GM21723 (cell line): ENCODE results near the gene SMYD1.
"Not testable (repeated sequence)": the region's sequence is repeated elsewhere in the genome, so short reads cannot be mapped to it uniquely, and the experiment has no call there.

Experiments
- ATAC-seq: cut with Tn5 transposase; IDR thresholded peaks from one replicate; pipeline ENCODE4 v1.9.1; 2021; ENCODE audit warnings: mild to moderate bottlenecking, moderate library complexity; ENCODE audit not compliant: unreplicated experiment

SMYD1 gene

GRCh38 chr2:88067598-88067997 lies at the start of gene SMYD1:
Gene SMYD1 (plus strand): TSS chr2:88067825. CDS start chr2:88067865, 40 bp downstream.
- no peak for ATAC-seq

- not testable (repeated sequence) for ATAC-seq
These were observed 49.4 kb upstream of the SMYD1 start for GRCh38 chr2:88018077-88018805.

- no peak for ATAC-seq
These were observed 48.7 kb upstream of the SMYD1 start for GRCh38 chr2:88018909-88019308.

- ATAC-seq: no peak
These were observed 47.6 kb upstream of the SMYD1 start for GRCh38 chr2:88019985-88020384.

GRCh38 chr2:88022669-88022921 lies 45.0 kb upstream of the SMYD1 start:
- ATAC-seq: no peak

- ATAC-seq: no peak
These were observed 43.1 kb upstream of the SMYD1 start for GRCh38 chr2:88024509-88024908.

- no peak for ATAC-seq
These were observed 39.8 kb upstream of the SMYD1 start for GRCh38 chr2:88027697-88028389.

- no peak for ATAC-seq
These were observed 38.7 kb upstream of the SMYD1 start for GRCh38 chr2:88028931-88029330.

GRCh38 chr2:88032070-88032702 lies 35.4 kb upstream of the SMYD1 start:
- no peak for ATAC-seq

- ATAC-seq: no peak
These were observed 31.4 kb upstream of the SMYD1 start for GRCh38 chr2:88036182-88036581.

- no peak for ATAC-seq
These were observed 31.0 kb upstream of the SMYD1 start for GRCh38 chr2:88036606-88037005.

- ATAC-seq: no peak
These were observed 29.1 kb upstream of the SMYD1 start for GRCh38 chr2:88038263-88039105.

- ATAC-seq: no peak
These were observed 25.1 kb upstream of the SMYD1 start for GRCh38 chr2:88042476-88042875.

GRCh38 chr2:88045561-88045960 lies 22.1 kb upstream of the SMYD1 start:
- ATAC-seq: not testable (repeated sequence)

GRCh38 chr2:88048541-88048940 lies 19.1 kb upstream of the SMYD1 start:
- no peak for ATAC-seq

- ATAC-seq: no peak
These were observed 18.0 kb upstream of the SMYD1 start for GRCh38 chr2:88049622-88050021.

- no peak for ATAC-seq
These were observed 15.8 kb upstream of the SMYD1 start for GRCh38 chr2:88051792-88052191.

GRCh38 chr2:88053296-88053695 lies 14.3 kb upstream of the SMYD1 start:
- ATAC-seq: no peak

- ATAC-seq: no peak
These were observed 13.5 kb upstream of the SMYD1 start for GRCh38 chr2:88053934-88054781.

- ATAC-seq: no peak
These were observed 12.7 kb upstream of the SMYD1 start for GRCh38 chr2:88054782-88055370.
